Stimulated activated CD8-positive, alpha-beta memory T cell treated with anti-CD3 and anti-CD28 coated beads, Interleukin-4, amount 100 ng/mL, for 24 hours (primary cell): Measurements from ENCODE around the gene CFL2.
"Not testable (repeated sequence)": the region's sequence is repeated elsewhere in the genome, so short reads cannot be mapped to it uniquely, and the experiment has no call there.

Experiments
- DNase-seq: peaks from one replicate; pipeline ENCODE4 v3.0.0-alpha.2; 2020; ENCODE audit warnings: low read depth

Gene CFL2

DNA sequence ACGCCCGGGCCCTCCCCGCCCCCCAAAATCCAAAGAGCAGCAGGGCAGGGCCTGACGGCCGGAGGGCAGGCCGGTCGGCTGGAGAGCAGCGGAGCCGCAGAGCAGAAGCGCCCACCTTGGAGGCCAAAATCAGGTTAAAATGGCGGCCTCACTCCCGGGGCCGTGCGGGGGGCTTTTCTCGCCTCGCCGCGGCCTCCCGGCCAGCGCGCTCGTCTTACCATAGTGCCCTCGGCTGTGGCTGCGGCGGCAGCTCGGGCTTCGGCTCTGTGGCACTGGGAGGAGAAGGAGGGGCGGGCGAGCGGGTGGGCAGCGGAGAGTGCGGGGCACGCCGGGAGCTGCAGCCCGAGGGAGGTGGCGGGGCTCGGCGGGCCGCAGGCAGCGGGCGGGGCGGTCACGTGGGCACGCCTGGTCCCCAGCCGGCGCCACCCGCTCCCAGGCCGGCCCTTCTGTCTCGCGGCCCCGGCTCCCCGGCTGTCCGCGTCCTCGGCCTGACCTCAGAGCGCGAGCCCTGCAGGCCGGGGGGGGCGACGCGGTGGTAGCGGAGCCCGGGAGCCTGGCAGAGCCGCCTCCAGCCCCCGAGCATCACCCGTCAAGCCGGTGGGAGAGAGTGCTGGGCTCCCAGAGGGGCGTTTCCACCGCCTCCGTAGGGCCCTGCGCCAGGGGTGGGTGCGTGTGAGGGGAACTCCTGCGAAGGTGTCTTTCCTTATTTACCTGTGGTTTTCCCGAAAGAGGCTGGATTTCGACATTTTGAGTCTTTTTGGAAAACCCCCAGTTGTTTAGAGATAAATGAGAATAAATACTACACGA lies at the start of gene CFL2:
TSS of gene CFL2 (minus strand) at position 274 of the 807 bp plus-strand sequence. CDS start at position 221, 53 bp downstream.
- peak; percentile 60 for DNase-seq

DNA sequence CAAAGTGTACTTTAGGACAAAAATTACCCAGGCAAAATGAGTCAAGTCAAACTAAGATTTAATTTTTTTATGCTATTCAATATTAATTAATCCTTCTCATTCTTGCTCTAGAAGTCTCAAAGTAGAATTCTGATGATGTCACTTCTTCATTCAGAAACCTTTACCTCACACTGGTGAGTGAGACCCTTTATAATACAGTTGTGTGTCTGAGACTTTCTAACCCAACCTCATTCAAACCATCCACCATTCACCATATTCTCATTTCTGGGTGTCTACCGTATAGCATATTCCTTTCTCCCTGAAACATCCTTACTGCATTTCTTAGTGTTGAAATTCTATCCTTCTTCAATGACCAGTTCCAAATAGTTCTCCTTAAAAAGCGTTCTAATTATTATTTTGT lies 40.8 kb upstream of the CFL2 start:
- no peak for DNase-seq

GRCh38 chr14:34754687-34755086 lies 40.3 kb upstream of the CFL2 start:
- DNase-seq: no peak

DNA sequence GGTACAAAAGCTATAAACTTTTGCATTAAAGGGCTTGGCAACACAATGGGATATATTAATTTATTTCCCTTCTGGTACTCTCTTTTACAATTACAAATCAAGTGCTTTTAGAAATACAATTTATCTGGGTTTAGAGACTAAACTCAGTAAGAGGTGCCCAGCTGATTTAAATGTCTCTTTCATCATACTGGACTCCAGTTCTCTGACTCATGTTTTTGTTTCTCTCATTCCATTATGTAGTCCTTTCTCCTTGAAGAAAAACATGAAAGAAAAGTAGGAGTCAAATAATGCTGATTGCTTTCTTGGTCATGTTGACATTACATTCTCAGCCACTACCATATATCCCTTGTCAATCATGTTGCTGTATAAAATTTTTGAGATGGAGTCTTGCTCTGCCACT lies 36.3 kb upstream of the CFL2 start:
- no peak for DNase-seq

- DNase-seq: no peak
Measured at GRCh38 chr14:34750233-34750632, 35.8 kb upstream of the CFL2 start.

DNA sequence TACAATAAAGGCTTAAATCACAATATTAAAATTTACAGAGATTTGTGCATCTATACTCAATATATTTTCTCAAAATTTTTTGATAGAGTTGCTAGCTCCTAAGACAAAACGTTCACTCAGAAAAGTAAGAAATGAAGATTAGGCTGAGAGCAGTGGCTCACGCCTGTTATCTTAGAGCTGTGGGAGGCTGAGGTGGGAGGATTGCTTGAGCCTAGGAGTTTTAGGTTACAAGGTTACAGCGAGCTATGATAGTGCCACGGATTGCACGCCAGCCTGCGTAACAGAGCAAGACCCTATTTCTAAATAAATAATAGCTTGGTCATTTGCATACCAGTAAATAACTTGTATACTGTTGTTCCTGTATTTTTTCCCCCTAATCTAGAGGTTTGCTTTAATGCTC lies 35.0 kb upstream of the CFL2 start:
- DNase-seq: no peak

- DNase-seq: no peak
Measured at GRCh38 chr14:34742270-34743115, 28.1 kb upstream of the CFL2 start.

DNA sequence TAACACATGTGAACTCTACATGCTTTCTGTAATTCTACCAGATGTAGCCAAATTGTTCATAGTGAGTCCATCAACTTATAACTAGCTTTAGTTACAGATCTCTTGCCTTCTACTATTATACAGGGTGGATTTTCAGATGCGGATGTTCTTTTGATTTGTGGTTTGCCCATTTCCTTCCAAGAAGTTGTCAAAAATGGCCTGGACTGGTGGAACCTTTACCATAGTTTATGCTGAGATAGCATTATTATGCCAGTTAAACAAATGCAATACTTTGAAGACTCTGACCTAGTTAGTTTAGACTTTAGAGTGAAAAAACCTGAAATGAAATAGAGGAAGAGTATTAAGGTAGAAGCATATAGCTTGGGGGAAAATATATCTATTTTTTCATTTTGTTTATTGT lies 27.4 kb upstream of the CFL2 start:
- DNase-seq: no peak

- not testable (repeated sequence) for DNase-seq
Measured at GRCh38 chr14:34740139-34740538, 25.7 kb upstream of the CFL2 start.

- not testable (repeated sequence) for DNase-seq
Measured at GRCh38 chr14:34737079-34737478, 22.7 kb upstream of the CFL2 start.

GRCh38 chr14:34733245-34733644 lies 18.9 kb upstream of the CFL2 start:
- no peak for DNase-seq

- no peak for DNase-seq
Measured at GRCh38 chr14:34732802-34733201, 18.4 kb upstream of the CFL2 start.

DNA sequence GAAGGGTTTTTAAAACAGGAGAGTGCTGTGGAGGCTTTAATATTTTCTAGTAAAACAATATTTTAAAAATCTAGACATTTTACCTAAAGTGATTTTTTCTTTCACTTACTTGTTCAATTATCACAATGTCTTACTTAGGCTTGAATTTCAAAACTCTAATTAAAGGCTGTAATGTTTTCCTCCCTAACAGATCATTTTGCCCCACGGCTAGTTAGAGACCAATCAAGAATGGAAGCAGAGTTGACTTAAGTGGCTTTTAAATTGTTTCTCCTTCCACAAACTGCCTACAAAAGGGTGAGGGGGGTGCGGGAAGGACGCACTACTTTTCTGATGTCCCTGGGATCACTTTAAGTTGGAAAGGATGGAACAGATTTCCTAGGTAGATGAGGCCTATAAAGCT lies 9.5 kb upstream of the CFL2 start:
- no peak for DNase-seq

- peak; percentile 2 for DNase-seq
Measured at GRCh38 chr14:34722723-34723545, 8.5 kb upstream of the CFL2 start.

DNA sequence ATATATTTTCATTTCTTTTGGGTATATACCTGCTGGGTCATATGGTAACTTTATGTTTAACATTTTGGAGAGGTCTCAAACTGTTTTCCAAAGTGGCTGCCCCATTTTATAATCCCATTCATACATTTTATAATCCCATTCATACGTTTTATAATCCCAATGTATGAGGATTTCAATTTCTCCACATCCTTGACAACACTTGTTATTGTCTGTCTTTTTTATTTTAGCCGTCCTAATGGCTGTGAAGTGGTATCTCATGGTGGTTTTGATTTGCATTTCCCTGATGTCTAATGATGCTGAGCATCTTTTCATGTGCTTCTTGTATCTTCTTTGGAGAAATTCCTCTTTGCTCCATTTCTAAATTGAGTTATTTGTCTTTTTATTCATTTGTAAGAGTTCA lies 6.7 kb upstream of the CFL2 start:
- no peak for DNase-seq

DNA sequence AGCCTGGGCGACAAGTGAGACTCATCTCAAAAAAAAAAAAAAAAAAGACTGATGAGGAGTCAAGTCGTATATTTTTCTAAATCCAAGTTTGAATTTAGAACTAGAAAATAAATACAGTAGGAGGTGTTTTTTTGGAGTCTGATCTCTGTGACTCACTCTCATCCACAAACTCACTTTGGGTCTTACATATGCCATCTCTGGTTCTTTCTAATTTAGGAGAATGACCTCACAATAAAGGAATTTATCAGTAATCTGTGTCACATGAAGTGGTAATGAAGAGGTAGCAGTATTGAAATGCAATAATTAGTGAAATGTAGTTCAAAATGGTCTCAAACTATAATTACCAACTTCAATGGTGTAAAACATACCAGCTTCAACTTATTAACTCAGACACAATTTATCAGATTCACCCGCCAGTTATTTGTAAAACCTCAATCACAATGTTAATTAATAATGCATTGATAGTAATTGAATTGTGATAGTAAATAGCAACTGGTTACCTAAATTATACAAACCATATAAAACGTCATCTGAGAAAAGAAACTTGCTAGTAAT lies 4.4 kb upstream of the CFL2 start:
- no peak for DNase-seq

- DNase-seq: no peak
Measured at GRCh38 chr14:34715127-34715863, 902 bp upstream of the CFL2 start.

DNA sequence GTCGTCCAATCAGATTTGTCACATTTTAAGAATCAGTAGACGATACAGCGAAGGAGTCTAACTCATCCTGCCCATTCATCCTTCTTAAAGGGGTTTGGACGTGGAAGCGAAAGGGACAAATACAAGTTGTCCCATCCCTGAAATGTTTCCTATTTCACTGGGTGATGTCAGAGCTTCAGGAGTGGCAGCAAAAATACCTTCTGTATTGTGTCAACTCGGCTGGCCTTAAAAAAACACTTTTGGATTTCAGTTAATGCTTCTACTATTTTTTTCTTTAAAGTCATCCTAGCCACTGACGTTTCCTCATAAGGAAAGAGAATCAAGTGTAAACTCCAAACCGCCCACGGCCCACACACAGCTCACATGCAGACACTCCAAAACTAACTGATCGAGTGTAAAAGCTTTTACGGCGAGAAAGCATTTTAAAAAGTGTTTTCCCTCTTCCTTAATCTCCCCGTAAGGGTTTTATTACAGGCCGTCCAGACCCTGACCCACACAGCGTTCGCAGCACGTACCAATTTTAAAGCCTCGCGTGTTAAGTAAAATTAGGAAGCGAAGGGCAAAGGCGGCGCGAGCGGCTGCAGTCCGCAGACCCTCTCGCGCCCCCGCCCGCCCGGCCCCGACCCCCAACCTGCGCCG lies 593 bp downstream of the CFL2 start:
- DNase-seq: peak; percentile 21

DNA sequence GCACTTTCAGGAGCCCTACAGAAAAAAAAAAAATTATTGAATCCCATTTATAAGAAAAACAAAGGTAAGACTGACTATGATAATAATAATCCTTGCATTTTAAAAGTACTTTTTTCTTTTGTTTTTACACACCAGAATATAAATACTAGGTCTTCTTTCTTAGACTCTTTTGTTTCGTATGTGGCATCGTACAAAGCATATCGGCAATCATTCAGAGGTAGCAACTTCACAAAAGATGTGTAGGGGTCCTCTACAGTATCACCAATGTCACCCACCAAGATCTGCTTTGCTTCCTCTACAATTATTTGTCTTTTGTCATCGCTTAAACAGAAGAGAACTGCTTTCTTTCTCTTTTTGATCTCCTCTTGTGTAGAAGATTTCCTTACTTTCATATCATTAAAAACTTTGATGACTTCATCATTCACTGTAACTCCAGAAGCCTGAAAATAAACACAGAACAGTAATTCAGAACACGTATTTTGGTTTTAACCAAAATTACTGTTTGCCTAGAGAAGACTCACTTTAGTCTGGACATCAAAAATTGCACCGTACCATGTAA lies 1.2 kb downstream of the CFL2 start:
- DNase-seq: no peak
